HepG2 (cell line): ENCODE measurements around the gene IGF2BP1. TPM values are rescaled to one million over a fixed set of nuclear protein-coding genes. Genes with fewer than 3 reads are reported as not detected.

ENCODE experiments used
- ADNP ChIP-seq: sonication (generic); formaldehyde crosslinking; IDR thresholded peaks from 2 replicates; pipeline ENCODE4 v1.4.0; 2020; ENCODE audit warnings: missing genetic modification reagents
- AFF4 ChIP-seq: sonication (generic); formaldehyde crosslinking; IDR thresholded peaks from 2 replicates; pipeline ENCODE4 v1.4.0; 2020; ENCODE audit warnings: missing genetic modification reagents
- CEBPG ChIP-seq: IDR thresholded peaks from 2 replicates; pipeline ENCODE4 v1.6.1; 2016
- DBP ChIP-seq: sonication (generic); formaldehyde crosslinking; IDR thresholded peaks from 2 replicates; pipeline ENCODE4 v1.4.0; 2020; ENCODE audit warnings: missing genetic modification reagents; ENCODE audit errors: not compliant biosample characterization
- FOXK2 ChIP-seq: fragments of 450-650 bp; IDR thresholded peaks from 2 replicates; pipeline ENCODE4 v1.6.1; 2016
- HCFC1 ChIP-seq: fragments of 150-350 bp; IDR thresholded peaks from 2 replicates; pipeline ENCODE4 v1.6.1; 2014; ENCODE audit warnings: low read depth, low read length
- HNRNPL ChIP-seq: fragments of 200-400 bp; formaldehyde crosslinking; IDR thresholded peaks from 2 replicates; pipeline ENCODE4 v1.6.1; 2017; ENCODE audit warnings: mild to moderate bottlenecking, low read depth, low read length
- MYNN ChIP-seq: sonication (generic); formaldehyde crosslinking; IDR thresholded peaks from 2 replicates; pipeline ENCODE4 v1.4.0; 2020; ENCODE audit warnings: mild to moderate bottlenecking, low read depth, missing genetic modification reagents
- NFIB ChIP-seq: sonication (generic); formaldehyde crosslinking; IDR thresholded peaks from 2 replicates; pipeline ENCODE4 v1.9.0; 2021; ENCODE audit warnings: missing genetic modification reagents, mild to moderate bottlenecking, borderline replicate concordance
- NRL ChIP-seq: sonication (generic); formaldehyde crosslinking; IDR thresholded peaks from 2 replicates; pipeline ENCODE4 v1.5.0; 2020; ENCODE audit warnings: missing genetic modification reagents, mild to moderate bottlenecking, moderate library complexity, borderline replicate concordance
- POLR2A ChIP-seq, 2 experiments: IDR thresholded peaks; 2 replicates each; pipeline ENCODE4 v1.6.1; 2011; ENCODE audit warnings: low read depth in 2 of 2, low read length in 2 of 2, mild to moderate bottlenecking in 1 of 2, moderate library complexity in 1 of 2; ENCODE audit not compliant: insufficient read depth in 1 of 2
- PREB ChIP-seq: sonication (generic); formaldehyde crosslinking; IDR thresholded peaks from 2 replicates; pipeline ENCODE4 v1.4.0; 2020; ENCODE audit warnings: missing genetic modification reagents
- SIN3A ChIP-seq: IDR thresholded peaks from 2 replicates; pipeline ENCODE4 v1.6.1; 2011; ENCODE audit warnings: low read depth, mild to moderate bottlenecking, control low read depth, low read length, borderline replicate concordance
- SRSF9 ChIP-seq: fragments of 200-400 bp; formaldehyde crosslinking; IDR thresholded peaks from 2 replicates; pipeline ENCODE4 v1.6.1; 2018; ENCODE audit warnings: borderline replicate concordance, mild to moderate bottlenecking, low read depth, low read length; ENCODE audit not compliant: insufficient read depth, poor library complexity, severe bottlenecking
- SYNCRIP ChIP-seq: fragments of 200-400 bp; formaldehyde crosslinking; IDR thresholded peaks from 2 replicates; pipeline ENCODE4 v1.6.1; 2018; ENCODE audit warnings: mild to moderate bottlenecking, low read depth, low read length; ENCODE audit not compliant: insufficient read depth
- TAF15 ChIP-seq: fragments of 200-400 bp; formaldehyde crosslinking; IDR thresholded peaks from one replicate; pipeline ENCODE4 v1.6.1; 2018; ENCODE audit warnings: mild to moderate bottlenecking, low read depth, low read length; ENCODE audit not compliant: poor library complexity, severe bottlenecking
- ZNF326 ChIP-seq: sonication (generic); formaldehyde crosslinking; IDR thresholded peaks from 2 replicates; pipeline ENCODE4 v1.4.0; 2020; ENCODE audit warnings: missing genetic modification reagents, borderline replicate concordance
- ZNF550 ChIP-seq: sonication (generic); formaldehyde crosslinking; IDR thresholded peaks from 2 replicates; pipeline ENCODE4 v1.4.0; 2020; ENCODE audit warnings: mild to moderate bottlenecking, missing genetic modification reagents, borderline replicate concordance
- ZNF567 ChIP-seq: sonication (generic); formaldehyde crosslinking; IDR thresholded peaks from 2 replicates; pipeline ENCODE4 v1.8.1; 2023; ENCODE audit warnings: mild to moderate bottlenecking, missing genetic modification reagents, borderline replicate concordance
- ZNF598 ChIP-seq: sonication (generic); formaldehyde crosslinking; IDR thresholded peaks from 2 replicates; pipeline ENCODE4 v1.5.1; 2020; ENCODE audit warnings: mild to moderate bottlenecking, missing genetic modification reagents, borderline replicate concordance
- ZNF75D ChIP-seq: sonication (generic); formaldehyde crosslinking; IDR thresholded peaks from 2 replicates; pipeline ENCODE4 v1.8.1; 2023; ENCODE audit warnings: missing genetic modification reagents, mild to moderate bottlenecking, borderline replicate concordance
- ZNF841 ChIP-seq: sonication (generic); formaldehyde crosslinking; IDR thresholded peaks from 2 replicates; pipeline ENCODE4 v1.8.1; 2023; ENCODE audit warnings: missing genetic modification reagents, borderline replicate concordance
- polyA plus RNA-seq, 8 experiments: library from polyadenylated mRNA; depleted of rRNA in 3 of 8; stranded (reverse) in 7 of 8; unstranded in 1 of 8; fragments of >200 nt; fragmentation: Illumina TruSeq in 4 of 8; extraction: Trizol in 4 of 8; gene quantifications; 2 replicates each; pipeline versions ENCODE4 v1.2.1 to v1.2.3, GENCODE V29; 2011 to 2016; ENCODE audit warnings: low read depth in 4 of 8, missing spikeins in 1 of 8, mixed read lengths in 1 of 8; ENCODE audit not compliant: insufficient read depth in 1 of 8
- total RNA-seq, 5 experiments: library from RNA; depleted of rRNA; stranded (reverse); fragments of >200 nt; fragmentation: Illumina TruSeq; extraction: Trizol; gene quantifications; 2 replicates each; pipeline ENCODE4 v1.2.3, GENCODE V29; 2016; ENCODE audit warnings: low read depth in 1 of 5

The IGF2BP1 gene
- total and polyA plus RNA-seq, 2 of the 13 experiments (the other 11 are each of a cell fraction or from before 2014, with no cell fraction given), result 29.7 to 75.1 TPM

- TF ChIP-seq HNRNPL (no peak), PREB (no peak), ZNF326 (no peak), FOXK2 (no peak), HCFC1 (no peak), ZNF598 (no peak), ZNF567 (CRISPR knock-in tag) (0 out of 2 replicates have a peak, but pooled peaks have one; percentile 29), AFF4 (CRISPR knock-in tag) (no peak), ZNF75D (CRISPR knock-in tag) (no peak), SYNCRIP (no peak), CEBPG (CRISPR knock-in tag) (no peak), DBP (no peak), NRL (CRISPR knock-in tag) (no peak), ZNF550 (CRISPR knock-in tag) (no peak), NFIB (CRISPR knock-in tag) (no peak), TAF15 (no peak), MYNN (CRISPR knock-in tag) (no peak), SIN3A (no peak), POLR2A (IDR thresholded peaks at IDR 0.05; ENCODE audit: insufficient read depth in 1 of 2, low read depth in 2 of 2, low read length in 2 of 2) (peak in 1 of 2 experiments; percentile 51; a peak in 1 of 4 replicates), ADNP (CRISPR knock-in tag) (no peak), SRSF9 (no peak), ZNF841 (CRISPR knock-in tag) (no peak)
Observed at GRCh38 chr17:49079840-49080663, 82.9 kb downstream of the IGF2BP1 start (continued).
